AG04449 (cell line): ENCODE results near the gene SAMM50.

Experiments
- CTCF ChIA-PET: fragments of 350-600 bp; formaldehyde crosslinking; extraction: SDS; loops from one replicate; lab custom pipeline; 2021; ENCODE audit warnings: antibody characterized with exemption; lab: Yijun Ruan, JAX
- POLR2A ChIA-PET: fragments of 400-600, 350-600 bp; formaldehyde crosslinking; extraction: SDS; loops from one replicate; lab custom pipeline; 2020; ENCODE audit warnings: antibody characterized with exemption, inconsistent platforms; lab: Yijun Ruan, JAX
- DNase-seq: peaks from one replicate; pipeline ENCODE4 v3.0.0-alpha.2; 2010; ENCODE audit warnings: low read depth, low spot score
- H3K4me3 ChIP-seq: 2 replicates; pipeline ENCODE4 v1.5.1; 2011; ENCODE audit warnings: low read depth, mild to moderate bottlenecking, control low read depth, low read length
- TF ChIP-seq, protein P1 (sequence below): IDR thresholded peaks from one replicate; pipeline ENCODE4 v1.5.1; 2011; ENCODE audit warnings: mild to moderate bottlenecking, moderate library complexity, low read length, control low read depth, inconsistent platforms; ENCODE audit not compliant: insufficient read depth; ENCODE audit errors: missing control alignments

Gene SAMM50

DNA sequence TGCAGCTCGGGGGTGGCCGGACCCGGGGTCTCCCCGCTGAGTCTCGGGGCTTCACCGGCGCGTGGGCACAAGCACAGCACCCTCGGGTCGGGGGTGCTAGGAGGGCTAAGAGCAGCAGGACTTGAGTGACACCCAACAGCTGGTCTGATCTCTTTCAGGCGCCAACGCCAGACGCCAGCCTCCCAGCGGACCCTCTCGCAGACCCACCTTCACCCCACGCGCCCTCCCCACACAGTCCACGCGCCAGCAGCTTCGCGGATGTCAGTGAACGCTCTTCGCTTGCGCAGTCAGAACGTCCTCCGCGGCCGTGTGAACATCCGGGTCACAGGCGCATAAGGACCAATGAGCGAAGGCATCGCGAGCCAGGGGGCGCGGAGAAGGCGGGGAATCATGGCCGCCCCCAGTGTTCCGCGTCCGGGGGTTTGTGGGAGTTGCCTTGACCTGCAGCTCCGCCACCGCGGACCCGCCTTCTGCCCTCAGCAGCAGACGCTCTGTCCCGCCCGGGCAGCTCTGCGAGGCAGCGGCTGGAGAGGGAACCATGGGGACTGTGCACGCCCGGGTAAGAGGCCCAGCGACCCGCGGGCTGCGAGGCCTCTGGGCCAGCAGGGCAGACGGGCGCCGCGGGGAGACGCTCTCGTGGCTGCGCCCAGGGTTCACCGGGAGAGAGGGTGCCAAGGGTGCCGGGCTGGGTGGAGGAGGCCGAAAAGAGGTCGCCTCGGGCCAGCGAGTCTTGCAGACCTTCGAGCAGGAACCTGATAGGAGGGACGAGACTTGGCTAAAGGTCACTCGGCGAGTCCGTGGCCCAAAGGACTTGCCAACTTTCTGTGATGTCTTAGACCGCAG, at the start of gene SAMM50:
TSS of gene SAMM50 (plus strand) at position 403 of the 843 bp plus-strand sequence. CDS start at position 539, 136 bp downstream.
- CTCF ChIA-PET: interaction anchor here (0.9 to 1.8 kb wide), 9 partner anchors 10 to 672 kb away, joined by 3 to 37 read pairs (median 4); no protein-coding TSS in a partner anchor
- TF ChIP-seq, protein P1, sequence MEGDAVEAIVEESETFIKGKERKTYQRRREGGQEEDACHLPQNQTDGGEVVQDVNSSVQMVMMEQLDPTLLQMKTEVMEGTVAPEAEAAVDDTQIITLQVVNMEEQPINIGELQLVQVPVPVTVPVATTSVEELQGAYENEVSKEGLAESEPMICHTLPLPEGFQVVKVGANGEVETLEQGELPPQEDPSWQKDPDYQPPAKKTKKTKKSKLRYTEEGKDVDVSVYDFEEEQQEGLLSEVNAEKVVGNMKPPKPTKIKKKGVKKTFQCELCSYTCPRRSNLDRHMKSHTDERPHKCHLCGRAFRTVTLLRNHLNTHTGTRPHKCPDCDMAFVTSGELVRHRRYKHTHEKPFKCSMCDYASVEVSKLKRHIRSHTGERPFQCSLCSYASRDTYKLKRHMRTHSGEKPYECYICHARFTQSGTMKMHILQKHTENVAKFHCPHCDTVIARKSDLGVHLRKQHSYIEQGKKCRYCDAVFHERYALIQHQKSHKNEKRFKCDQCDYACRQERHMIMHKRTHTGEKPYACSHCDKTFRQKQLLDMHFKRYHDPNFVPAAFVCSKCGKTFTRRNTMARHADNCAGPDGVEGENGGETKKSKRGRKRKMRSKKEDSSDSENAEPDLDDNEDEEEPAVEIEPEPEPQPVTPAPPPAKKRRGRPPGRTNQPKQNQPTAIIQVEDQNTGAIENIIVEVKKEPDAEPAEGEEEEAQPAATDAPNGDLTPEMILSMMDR: no peak
- H3K4me3 ChIP-seq: peak within 1 kb of the TSS; percentile 98
- POLR2A ChIA-PET: interaction anchor here (1.1 to 1.6 kb wide), 3 partner anchors 9 to 129 kb away, joined by 4 to 6 read pairs (median 4); no protein-coding TSS in a partner anchor
- peak; percentile 37 for DNase-seq

DNA sequence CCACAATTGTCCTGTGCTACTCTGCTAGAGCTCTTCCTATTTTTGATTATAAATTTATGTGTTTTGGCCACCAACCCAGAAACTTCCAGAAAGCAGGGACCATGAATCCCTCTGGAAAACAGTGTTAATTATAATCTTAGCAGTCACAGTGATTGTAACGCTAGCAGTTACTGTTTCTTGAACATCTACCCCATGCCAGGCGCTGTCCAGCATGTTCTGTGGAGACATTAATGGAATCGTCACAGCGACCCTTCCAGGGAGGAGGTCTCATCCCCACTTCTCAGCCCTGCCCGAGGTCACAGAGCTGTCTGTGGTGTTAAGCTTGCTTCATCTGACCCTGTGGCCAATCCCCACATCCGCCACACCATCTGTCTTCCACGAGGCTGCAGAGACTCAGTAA, 49.6 kb upstream of the SAMM50 start:
- TF ChIP-seq, protein P1: no peak
- H3K4me3 ChIP-seq: no peak overlapping the region
- ChIA-PET POLR2A (no interaction called here), CTCF (interaction anchor here (1.0 to 2.2 kb wide), 5 partner anchors 9 to 720 kb away, joined by 3 to 11 read pairs (median 4); no protein-coding TSS in a partner anchor)
- no peak for DNase-seq

DNA sequence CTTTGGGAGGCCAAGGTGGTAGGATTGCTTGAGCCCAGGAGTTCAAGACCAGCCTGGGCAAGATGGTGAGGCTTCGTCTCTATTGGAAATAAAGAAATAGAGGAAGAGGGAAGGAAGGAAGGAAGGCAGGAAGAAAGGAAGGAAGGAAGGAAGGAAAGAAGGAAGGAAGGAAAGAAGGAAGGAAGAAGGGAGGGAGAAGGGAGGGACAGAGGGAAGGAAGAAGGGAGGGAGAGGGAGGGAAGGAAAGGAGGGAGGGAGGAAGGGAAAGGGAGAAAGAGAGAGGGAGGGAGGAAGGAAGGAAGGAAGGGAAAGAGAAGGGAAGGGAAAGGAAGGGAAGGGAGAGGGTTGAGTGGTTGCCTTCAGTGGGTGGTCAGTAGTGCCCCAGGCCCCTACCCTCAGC, 45.5 kb upstream of the SAMM50 start:
- TF ChIP-seq, protein P1: no peak
- CTCF ChIA-PET: no interaction called here
- POLR2A ChIA-PET: no interaction called here
- no peak overlapping the region for H3K4me3 ChIP-seq
- DNase-seq: no peak

DNA sequence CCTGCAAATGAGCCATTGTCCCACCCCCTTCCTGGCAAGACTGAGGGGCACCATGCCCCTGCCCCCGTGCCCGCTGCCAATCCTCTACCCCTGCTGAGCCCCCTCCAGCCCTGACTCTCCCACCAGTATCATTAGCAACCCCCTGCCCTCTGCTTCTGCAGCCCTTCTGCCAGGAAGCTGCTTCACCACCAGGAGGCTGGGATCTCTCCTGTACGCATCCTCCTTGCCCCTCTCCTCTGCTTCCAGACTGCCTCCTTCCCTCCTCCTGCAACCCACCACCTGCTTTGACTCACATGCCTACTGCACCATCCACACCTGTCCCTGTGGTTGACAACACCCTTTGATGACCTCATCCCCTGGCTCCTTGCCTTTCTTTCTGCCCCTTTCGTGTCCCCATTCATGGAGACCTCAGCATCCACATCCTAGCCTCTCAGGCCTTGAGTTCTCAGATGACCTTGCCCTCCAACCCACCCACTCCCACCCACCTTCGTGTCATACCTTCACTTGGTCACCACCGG, 45.0 kb upstream of the SAMM50 start:
- POLR2A ChIA-PET: no interaction called here
- CTCF ChIA-PET: no interaction called here
- TF ChIP-seq, protein P1: no peak

DNA sequence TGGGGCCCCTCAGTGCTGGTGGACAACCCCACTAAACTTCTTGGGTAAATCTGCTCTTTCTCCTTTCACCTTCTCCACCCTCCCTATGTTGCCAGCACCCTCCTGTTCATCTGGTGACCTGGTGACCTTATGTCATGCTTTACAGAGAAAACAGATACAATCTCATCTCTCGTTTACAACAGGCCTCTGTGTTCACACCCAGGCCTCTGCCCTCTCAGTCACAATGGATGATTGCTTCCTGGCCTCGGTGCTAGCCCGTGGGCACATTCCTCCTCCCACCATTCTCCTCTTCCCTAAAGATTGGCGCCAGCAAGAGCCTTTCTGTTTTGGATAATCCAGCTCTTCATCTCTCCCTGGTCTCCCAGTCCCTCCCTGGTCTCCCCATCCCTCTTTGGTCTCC, 43.9 kb upstream of the SAMM50 start:
- DNase-seq: no peak
- POLR2A ChIA-PET: no interaction called here
- TF ChIP-seq, protein P1: no peak
- CTCF ChIA-PET: interaction anchor here (1.4 kb wide), 2 partner anchors 10 to 11 kb away, joined by 3 read pairs; no protein-coding TSS in a partner anchor
- H3K4me3 ChIP-seq: no peak overlapping the region

More for the DNA sequence above, 45.0 kb upstream of the SAMM50 start:
- H3K4me3 ChIP-seq: no peak overlapping the region
- no peak for DNase-seq

DNA sequence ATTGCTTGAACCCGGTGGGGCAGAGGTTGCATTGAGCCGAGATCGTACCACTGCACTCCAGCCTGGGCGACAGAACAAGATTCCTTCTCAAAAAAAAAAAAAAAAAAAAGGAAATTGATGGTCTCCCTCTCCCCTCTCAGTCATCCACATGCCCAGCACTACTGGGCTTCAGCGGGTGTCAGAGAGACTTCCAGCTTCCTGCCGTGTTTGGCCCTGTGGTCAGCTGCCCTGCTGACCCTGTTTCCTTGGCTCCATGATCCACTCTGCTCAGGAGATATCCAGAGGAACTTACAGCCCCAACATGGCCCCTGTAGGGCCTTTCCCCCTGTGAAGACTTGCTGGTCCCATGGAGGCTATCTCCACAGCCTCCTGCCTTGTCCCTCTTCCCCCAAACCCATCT, 37.7 kb upstream of the SAMM50 start:
- CTCF ChIA-PET: interaction anchor here (1.9 kb wide), 1 partner anchor 14 kb away, joined by 6 read pairs; no protein-coding TSS in a partner anchor
- DNase-seq: no peak
- no peak overlapping the region for H3K4me3 ChIP-seq
- TF ChIP-seq, protein P1: no peak
- POLR2A ChIA-PET: no interaction called here
